Measurements from ENCODE around the gene CCDC9.
A peak's percentile ranks its signal among the peaks of the same experiment; 100 is the strongest.

Gene CCDC9

GRCh38 chr19:47302249-47302648 lies 45.9 kb downstream of the CCDC9 start:
- no peak for DNase-seq

GRCh38 chr19:47303966-47304365 lies 47.6 kb downstream of the CCDC9 start:
- no peak for DNase-seq

- DNase-seq, result peak; percentile 65
These were observed 49.0 kb downstream of the CCDC9 start for GRCh38 chr19:47305309-47305751.

GRCh38 chr19:47306303-47306702 lies 50.0 kb downstream of the CCDC9 start:
- no peak for DNase-seq

GRCh38 chr19:47309038-47309437 lies 52.7 kb downstream of the CCDC9 start:
- no peak for DNase-seq

- no peak for DNase-seq
These were observed 53.3 kb downstream of the CCDC9 start, which contains the start of gene C5AR1 for GRCh38 chr19:47309608-47310007. Gene C5AR1, plus strand, starts transcription at chr19:47309861. Its CDS starts 35 bp downstream, at chr19:47309896.

GRCh38 chr19:47310323-47310722 lies 54.0 kb downstream of the CCDC9 start:
- no peak for DNase-seq

GRCh38 chr19:47310819-47311218 lies 54.5 kb downstream of the CCDC9 start:
- DNase-seq, result no peak

- DNase-seq, result no peak
These were observed 56.2 kb downstream of the CCDC9 start for GRCh38 chr19:47312366-47313006.

GRCh38 chr19:47313754-47314295 lies 57.5 kb downstream of the CCDC9 start:
- DNase-seq, result no peak

- no peak for DNase-seq
These were observed 58.9 kb downstream of the CCDC9 start for GRCh38 chr19:47315125-47315821.

- DNase-seq, result no peak
These were observed 60.2 kb downstream of the CCDC9 start for GRCh38 chr19:47316513-47316912.

- DNase-seq, result no peak
These were observed 63.9 kb downstream of the CCDC9 start for GRCh38 chr19:47319923-47320871.
